IPS DF 4.7 (cell line): ENCODE data around the gene TENM3.

Source experiments
- DNase-seq: peaks from one replicate; pipeline ENCODE4 v3.0.0-alpha.2; 2013; ENCODE audit warnings: low spot score; ENCODE audit errors: extremely low read depth

Gene TENM3

DNA sequence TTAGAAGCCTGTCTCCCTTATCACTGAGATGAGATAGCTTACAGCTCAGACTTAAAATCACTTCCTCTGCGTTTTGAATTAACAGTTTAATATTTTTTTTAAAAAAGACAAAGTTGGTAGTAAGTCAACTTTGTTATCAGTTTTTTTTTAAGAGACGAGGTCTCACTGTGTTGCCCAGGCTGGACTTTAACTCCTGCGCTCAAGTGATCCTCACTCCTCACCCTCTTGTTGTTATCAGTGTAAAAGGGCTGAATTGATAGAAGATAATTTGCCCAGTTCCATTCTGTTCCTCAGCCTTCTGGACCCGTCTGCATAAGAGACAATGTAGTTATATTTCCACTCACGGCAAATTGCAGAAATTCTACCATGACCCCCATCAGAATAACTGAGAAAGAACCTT is 428.5 kb downstream of the TENM3 start:
- no peak for DNase-seq

GRCh38 chr4:182678590-182678989 is 435.4 kb downstream of the TENM3 start:
- DNase-seq, result no peak

- no peak for DNase-seq
Measured at GRCh38 chr4:182679533-182679932, 436.3 kb downstream of the TENM3 start.

- DNase-seq, result no peak
Measured at GRCh38 chr4:182680234-182680653, 437.0 kb downstream of the TENM3 start.

DNA sequence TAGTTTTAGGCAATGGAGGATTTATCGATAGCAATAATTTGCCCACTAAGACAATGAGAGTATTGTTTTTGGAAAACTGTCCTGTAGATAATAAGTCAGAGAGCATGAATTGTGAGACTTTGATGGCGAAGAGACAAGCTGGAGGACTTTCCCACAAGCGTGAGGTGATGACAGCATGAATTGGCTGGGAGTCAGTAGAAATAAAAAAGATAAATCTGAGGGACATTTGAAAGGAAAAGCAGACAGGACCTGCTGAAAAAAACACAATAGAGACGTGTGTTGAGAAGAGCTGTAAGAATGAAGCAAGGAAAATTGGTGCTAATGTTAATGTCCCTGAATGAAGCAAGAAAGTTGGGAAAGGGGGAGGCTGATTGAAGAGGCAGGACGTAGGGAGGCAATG is 440.5 kb downstream of the TENM3 start:
- no peak for DNase-seq

GRCh38 chr4:182684796-182685195 is 441.6 kb downstream of the TENM3 start:
- DNase-seq, result no peak

GRCh38 chr4:182688081-182688480 is 444.9 kb downstream of the TENM3 start:
- DNase-seq, result no peak

GRCh38 chr4:182694551-182694950 is 451.3 kb downstream of the TENM3 start:
- no peak for DNase-seq

DNA sequence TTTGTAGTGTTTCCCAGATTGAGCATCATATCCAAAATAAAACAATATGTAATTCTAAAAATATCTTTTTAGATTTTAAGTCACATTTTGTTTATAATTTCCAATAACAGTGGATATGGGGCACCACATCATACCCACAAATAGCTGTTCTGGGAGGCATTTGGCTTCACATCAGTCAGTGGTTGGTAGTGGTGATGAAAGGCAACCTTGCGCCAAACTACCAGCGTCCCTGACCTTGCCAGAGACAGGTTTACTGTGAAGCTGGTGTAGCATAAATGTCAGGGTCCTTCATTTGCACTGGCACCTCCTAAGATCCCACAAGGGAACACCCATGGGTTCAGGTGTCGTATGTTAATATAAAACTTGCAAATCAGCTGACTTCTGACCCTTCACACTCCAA is 451.8 kb downstream of the TENM3 start:
- DNase-seq, result no peak

GRCh38 chr4:182695842-182696241 is 452.6 kb downstream of the TENM3 start:
- no peak for DNase-seq

GRCh38 chr4:182697094-182697493 is 453.9 kb downstream of the TENM3 start:
- no peak for DNase-seq

- DNase-seq, result no peak
Measured at GRCh38 chr4:182698212-182698611, 455.0 kb downstream of the TENM3 start.

DNA sequence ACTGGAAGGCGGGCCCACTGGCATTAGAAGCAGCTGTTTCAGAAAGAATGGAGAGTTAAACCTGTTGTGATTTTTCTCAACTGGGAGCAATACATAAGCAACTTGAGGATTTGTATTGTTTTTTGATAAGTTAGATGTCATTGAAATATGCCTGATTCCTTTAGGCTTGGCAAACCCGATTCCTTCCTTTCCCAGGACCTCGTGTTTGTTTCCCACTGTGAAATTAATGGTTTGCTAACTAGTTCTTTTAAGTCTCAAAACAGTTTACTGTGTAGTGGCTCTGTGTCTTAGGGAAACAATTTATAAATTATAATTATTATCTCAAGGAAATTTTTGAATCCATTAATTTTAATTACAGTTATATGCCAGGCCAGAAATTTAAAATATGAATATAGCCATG is 456.0 kb downstream of the TENM3 start:
- DNase-seq, result no peak

DNA sequence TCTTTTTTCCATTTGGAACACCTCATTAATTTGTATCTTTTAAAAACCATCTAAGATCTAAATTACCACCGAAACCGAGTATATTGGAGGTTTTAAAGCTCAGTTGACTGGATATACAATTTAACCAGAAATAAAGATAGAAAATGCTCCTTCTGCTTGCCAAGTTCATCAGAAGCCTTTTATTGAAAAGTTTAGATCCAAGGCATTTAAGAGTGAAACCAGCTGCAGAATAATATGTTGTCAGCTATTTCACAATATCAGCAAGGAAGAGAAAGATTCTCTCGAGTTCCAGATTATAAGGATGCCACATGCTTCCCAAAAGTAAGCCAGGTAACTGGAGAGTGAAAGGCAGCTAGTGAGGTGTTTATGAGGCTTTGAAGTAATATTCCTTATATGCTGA is 456.6 kb downstream of the TENM3 start:
- no peak for DNase-seq

DNA sequence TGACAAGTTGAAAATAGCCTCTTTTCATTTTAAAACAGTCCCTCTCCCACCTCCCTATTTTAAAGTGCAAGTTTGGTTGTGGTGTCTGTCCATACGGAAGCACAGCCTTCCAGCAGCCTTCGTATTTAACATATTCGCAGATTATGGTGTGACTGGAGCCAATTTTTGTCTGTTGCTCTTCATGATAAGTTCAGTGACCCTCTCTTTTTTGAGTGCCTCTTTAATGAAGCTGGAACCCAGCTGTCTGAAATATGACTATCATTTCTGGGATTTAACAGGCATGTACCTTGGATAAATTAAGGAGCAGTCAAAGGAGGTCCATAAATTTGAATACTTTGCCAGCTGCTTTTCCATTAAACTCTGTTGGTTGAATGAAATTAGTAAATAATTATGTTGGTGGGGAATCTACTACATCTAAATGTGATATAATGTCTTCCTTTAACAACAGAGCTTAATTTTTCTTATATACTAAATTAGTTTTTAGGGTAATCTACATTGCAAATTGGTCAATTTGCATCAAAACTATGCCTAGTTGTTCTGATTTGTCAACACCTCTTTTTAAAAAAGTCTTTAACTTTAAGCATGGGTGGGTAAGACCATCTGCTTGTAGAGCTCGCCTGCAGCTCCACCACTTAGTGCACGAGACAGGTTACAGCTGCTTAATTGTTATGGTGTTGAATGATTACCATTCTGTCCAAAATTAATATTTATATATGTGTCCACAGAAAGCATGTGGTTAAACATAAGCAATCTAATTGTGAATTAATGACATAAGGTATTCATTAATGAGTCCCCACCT is 457.4 kb downstream of the TENM3 start:
- DNase-seq, result no peak

DNA sequence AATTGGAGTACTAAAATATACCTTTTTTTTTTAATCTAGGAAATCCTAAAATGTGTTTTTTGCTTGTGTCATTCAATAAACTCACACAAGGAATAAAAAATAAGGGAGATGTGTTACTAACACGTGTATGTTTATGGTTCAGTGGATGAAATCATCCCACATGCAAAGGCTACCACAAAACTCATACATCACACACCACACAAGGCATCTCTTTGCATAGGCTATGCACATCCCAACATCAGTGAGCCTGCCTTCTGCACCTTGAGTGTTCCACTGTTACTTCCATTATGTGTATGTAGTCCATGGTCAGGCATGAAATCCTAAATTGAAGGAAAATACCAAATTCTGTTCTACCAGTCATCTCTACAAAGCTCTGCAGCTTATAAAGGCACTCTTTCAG is 460.9 kb downstream of the TENM3 start:
- DNase-seq, result no peak

- no peak for DNase-seq
Measured at GRCh38 chr4:182704948-182705347, 461.7 kb downstream of the TENM3 start.

DNA sequence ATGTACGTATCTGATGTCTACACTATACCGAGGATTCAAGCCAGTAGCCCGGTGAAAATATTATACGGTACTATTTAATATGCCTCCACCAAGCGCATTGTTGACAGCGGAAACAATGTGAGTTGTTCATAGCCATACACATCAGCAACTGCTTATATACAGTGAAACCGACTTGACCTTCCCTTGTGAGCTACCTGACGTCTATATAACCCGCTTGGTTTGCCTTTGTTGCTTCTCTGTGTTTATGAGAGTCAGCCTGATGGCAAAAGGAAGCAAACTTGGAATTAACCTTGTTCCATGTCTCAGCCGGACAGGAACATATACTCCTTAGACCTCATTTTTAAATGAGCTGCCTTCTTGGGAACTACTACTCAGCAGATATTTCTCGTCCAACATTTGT is 462.2 kb downstream of the TENM3 start:
- no peak for DNase-seq

- DNase-seq, result no peak
Measured at GRCh38 chr4:182711211-182711610, 468.0 kb downstream of the TENM3 start.

- no peak for DNase-seq
Measured at GRCh38 chr4:182715548-182715947, 472.3 kb downstream of the TENM3 start.

- no peak for DNase-seq
Measured at GRCh38 chr4:182716192-182716591, 473.0 kb downstream of the TENM3 start.

- DNase-seq, result no peak
Measured at GRCh38 chr4:182717788-182718583, 474.8 kb downstream of the TENM3 start.

DNA sequence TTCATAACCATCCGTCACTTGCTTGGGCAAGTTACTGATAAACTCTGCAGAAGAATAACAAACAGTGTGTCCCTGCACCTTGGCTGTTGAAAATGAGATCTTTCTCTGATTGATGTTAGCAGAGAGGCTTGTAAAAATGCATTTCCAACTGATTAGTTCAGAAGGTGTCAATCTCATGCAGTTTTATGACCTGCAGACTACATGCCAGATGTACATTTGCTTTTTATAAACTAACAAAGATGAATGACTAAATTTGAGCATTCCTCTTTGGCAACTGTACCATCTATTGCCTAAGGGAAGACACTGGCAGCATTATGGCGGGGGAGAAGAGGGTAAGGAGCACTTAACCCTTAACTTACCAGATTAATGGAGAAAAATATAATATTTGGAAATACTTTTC is 481.2 kb downstream of the TENM3 start:
- DNase-seq, result no peak
